Measurements from ENCODE around the gene CEP350.
"Not testable (repeated sequence)": the region's sequence is repeated elsewhere in the genome, so short reads cannot be mapped to it uniquely, and the experiment has no call there.

CEP350 gene

DNA sequence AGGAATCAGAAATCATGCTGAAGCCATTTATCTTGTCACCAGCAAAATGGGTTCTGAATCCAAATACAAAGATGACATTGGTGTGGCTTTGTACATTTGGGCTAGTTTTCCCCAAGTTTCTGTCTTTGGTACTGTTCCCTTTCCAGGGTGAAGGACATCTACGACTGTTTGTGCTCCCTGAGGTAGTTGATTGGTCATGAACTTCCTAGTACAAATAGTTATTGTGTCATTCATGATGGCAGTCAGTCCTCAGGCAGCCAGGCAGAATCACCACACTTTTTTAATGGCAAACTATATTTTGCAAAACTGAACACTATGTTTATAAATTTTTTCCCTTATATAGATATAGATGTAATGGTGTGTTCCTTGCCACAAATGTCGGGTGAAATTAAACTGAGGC is 46.0 kb downstream of the CEP350 start:
- H3K4me1 ChIP-seq (ENCODE audit: insufficient read depth, low read length, poor library complexity, severe bottlenecking), result no peaks in the 10 kb centered on the region
- TF ChIP-seq, protein P1, sequence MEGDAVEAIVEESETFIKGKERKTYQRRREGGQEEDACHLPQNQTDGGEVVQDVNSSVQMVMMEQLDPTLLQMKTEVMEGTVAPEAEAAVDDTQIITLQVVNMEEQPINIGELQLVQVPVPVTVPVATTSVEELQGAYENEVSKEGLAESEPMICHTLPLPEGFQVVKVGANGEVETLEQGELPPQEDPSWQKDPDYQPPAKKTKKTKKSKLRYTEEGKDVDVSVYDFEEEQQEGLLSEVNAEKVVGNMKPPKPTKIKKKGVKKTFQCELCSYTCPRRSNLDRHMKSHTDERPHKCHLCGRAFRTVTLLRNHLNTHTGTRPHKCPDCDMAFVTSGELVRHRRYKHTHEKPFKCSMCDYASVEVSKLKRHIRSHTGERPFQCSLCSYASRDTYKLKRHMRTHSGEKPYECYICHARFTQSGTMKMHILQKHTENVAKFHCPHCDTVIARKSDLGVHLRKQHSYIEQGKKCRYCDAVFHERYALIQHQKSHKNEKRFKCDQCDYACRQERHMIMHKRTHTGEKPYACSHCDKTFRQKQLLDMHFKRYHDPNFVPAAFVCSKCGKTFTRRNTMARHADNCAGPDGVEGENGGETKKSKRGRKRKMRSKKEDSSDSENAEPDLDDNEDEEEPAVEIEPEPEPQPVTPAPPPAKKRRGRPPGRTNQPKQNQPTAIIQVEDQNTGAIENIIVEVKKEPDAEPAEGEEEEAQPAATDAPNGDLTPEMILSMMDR (conservative IDR thresholded peaks at IDR 0.05; ENCODE audit: low read length), result no peak
- TF ChIP-seq EZH2phosphoT487 (IDR thresholded peaks at IDR 0.05; ENCODE audit: borderline replicate concordance), result no peak
- no peak overlapping the region for H2AFZ ChIP-seq (ENCODE audit: low read length)
- no peaks in the 10 kb centered on the region for H3K27me3 ChIP-seq (ENCODE audit: insufficient read depth, low read length, poor library complexity, severe bottlenecking)
- no peaks in the 10 kb centered on the region for H3F3A ChIP-seq (ENCODE audit: low read depth)
- no peaks in the 10 kb centered on the region for H3K9me3 ChIP-seq (ENCODE audit: insufficient read depth, low read depth, low read length)
- H3K4me2 ChIP-seq (ENCODE audit: low read depth, low read length, poor library complexity, severe bottlenecking), result no peak overlapping the region
- peaks cover 11% of the 10 kb centered on the region for H3K79me2 ChIP-seq (ENCODE audit: insufficient read depth, low read length)
- peaks cover 64% of the 10 kb centered on the region for H3K36me3 ChIP-seq (ENCODE audit: insufficient read depth, low read length)
- H3K9me2 ChIP-seq (replicated peaks; ENCODE audit: low read depth, low read length), result no peaks in the 10 kb centered on the region
- no peak overlapping the region for H3K4me3 ChIP-seq (ENCODE audit: low read length, poor library complexity, severe bottlenecking)
- no peak overlapping the region for H3K9ac ChIP-seq (ENCODE audit: low read depth, low read length, poor library complexity, severe bottlenecking)
- H4K20me1 ChIP-seq (ENCODE audit: insufficient read depth, low read length, poor library complexity, severe bottlenecking), result no peaks in the 10 kb centered on the region

DNA sequence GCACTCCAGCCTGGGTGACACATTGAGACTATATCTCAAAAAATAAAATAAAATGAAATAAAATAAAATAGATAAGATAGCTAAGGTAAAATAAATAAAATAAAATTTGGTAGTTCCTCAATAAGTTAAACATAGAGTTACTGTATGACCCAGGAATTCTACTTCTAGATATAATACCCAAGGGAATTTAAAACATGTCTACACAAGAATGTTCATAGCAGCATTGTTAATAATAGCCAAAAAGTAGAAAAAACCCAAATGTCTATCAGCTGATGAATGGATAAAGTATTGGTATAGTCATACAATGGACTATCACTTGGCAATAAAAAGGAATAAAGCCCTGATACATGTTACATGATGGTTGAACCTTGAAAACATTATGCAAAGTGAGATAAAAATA is 47.8 kb downstream of the CEP350 start:
- Histone ChIP-seq H3K79me2 (ENCODE audit: insufficient read depth, low read length) (peaks cover 11% of the 10 kb centered on the region), H2AFZ (ENCODE audit: low read length) (no peak overlapping the region), H3K27me3 (ENCODE audit: insufficient read depth, low read length, poor library complexity, severe bottlenecking) (no peaks in the 10 kb centered on the region), H3K9ac (ENCODE audit: low read depth, low read length, poor library complexity, severe bottlenecking) (no peak overlapping the region), H3K36me3 (ENCODE audit: insufficient read depth, low read length) (peaks cover 61% of the 10 kb centered on the region; the same call in 1 of the 2 replicates), H3F3A (ENCODE audit: low read depth) (no peaks in the 10 kb centered on the region), H3K4me1 (ENCODE audit: insufficient read depth, low read length, poor library complexity, severe bottlenecking) (no peaks in the 10 kb centered on the region), H4K20me1 (ENCODE audit: insufficient read depth, low read length, poor library complexity, severe bottlenecking) (no peaks in the 10 kb centered on the region), H3K9me3 (ENCODE audit: insufficient read depth, low read depth, low read length) (no peaks in the 10 kb centered on the region), H3K4me2 (ENCODE audit: low read depth, low read length, poor library complexity, severe bottlenecking) (no peak overlapping the region), H3K4me3 (ENCODE audit: low read length, poor library complexity, severe bottlenecking) (no peak overlapping the region), H3K9me2 (replicated peaks; ENCODE audit: low read depth, low read length) (no peaks in the 10 kb centered on the region)
- TF ChIP-seq, protein P1 (conservative IDR thresholded peaks at IDR 0.05; ENCODE audit: low read length), result no peak
- TF ChIP-seq EZH2phosphoT487 (IDR thresholded peaks at IDR 0.05; ENCODE audit: borderline replicate concordance), result no peak

DNA sequence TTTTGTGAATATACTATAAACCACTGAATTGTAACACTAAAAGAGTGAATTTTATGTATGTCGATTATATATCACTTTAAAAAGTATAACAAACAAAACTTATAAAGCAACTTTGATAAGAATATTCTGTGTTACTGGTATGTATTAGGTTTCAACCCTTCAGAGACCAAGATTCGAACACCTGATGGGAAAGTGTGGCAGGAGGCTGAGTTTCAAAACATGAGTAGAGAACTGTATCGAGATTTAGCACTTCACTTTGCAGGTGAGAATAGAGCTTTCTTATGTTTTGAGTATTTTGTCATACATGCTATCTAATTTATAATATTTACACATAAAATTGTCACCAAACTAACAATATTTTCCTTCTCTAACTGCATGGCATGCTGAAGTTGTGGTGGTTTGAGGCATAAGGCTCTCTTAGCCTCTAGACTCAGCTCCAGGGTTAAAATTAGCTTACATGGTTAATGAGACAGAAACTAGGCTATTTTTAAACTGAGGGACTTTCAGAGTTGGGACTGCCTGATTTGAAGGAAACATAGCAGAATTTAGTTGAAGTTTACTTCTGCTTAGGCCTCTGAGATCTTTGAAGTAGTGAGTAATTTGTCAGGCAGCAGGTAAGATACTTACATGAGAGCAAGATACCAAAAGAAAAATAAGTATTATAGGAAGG is 48.6 kb downstream of the CEP350 start:
- H3K36me3 ChIP-seq (ENCODE audit: insufficient read depth, low read length), result peaks cover 59% of the 10 kb centered on the region; the same call in 1 of the 2 replicates
- no peaks in the 10 kb centered on the region for H3F3A ChIP-seq (ENCODE audit: low read depth)
- H4K20me1 ChIP-seq (ENCODE audit: insufficient read depth, low read length, poor library complexity, severe bottlenecking), result no peaks in the 10 kb centered on the region
- no peak overlapping the region for H2AFZ ChIP-seq (ENCODE audit: low read length)
- no peak overlapping the region for H3K9ac ChIP-seq (ENCODE audit: low read depth, low read length, poor library complexity, severe bottlenecking)
- no peaks in the 10 kb centered on the region for H3K27me3 ChIP-seq (ENCODE audit: insufficient read depth, low read length, poor library complexity, severe bottlenecking)
- no peaks in the 10 kb centered on the region for H3K9me2 ChIP-seq (replicated peaks; ENCODE audit: low read depth, low read length)
- H3K4me2 ChIP-seq (ENCODE audit: low read depth, low read length, poor library complexity, severe bottlenecking), result no peak overlapping the region
- TF ChIP-seq EZH2phosphoT487 (IDR thresholded peaks at IDR 0.05; ENCODE audit: borderline replicate concordance), result no peak
- TF ChIP-seq, protein P1 (conservative IDR thresholded peaks at IDR 0.05; ENCODE audit: low read length), result no peak
- H3K9me3 ChIP-seq (ENCODE audit: insufficient read depth, low read depth, low read length), result no peaks in the 10 kb centered on the region
- no peak overlapping the region for H3K4me3 ChIP-seq (ENCODE audit: low read length, poor library complexity, severe bottlenecking)
- no peaks in the 10 kb centered on the region for H3K4me1 ChIP-seq (ENCODE audit: insufficient read depth, low read length, poor library complexity, severe bottlenecking)
- H3K79me2 ChIP-seq (ENCODE audit: insufficient read depth, low read length), result peaks cover 11% of the 10 kb centered on the region

DNA sequence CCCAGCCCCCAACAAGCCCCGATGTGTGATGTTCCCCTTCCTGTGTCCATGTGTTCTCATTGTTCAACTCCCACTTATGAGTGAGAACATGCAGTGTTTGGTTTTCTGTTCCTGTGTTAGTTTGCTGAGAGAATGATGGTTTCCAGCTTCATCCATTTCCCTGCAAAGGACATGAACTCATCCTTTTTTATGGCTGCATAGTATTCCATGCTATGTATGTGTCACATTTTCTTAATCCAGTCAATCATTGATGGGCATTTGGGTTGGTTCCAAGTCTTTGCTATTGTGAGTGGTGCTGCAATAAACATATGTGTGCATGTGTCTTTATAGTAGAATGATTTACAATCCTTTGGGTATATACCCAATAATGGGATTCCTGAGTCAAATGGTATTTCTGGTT is 52.2 kb downstream of the CEP350 start:
- not testable (repeated sequence) for H3K27me3 ChIP-seq (ENCODE audit: insufficient read depth, low read length, poor library complexity, severe bottlenecking); H3K79me2 ChIP-seq (ENCODE audit: insufficient read depth, low read length); H3K4me3 ChIP-seq (ENCODE audit: low read length, poor library complexity, severe bottlenecking); H4K20me1 ChIP-seq (ENCODE audit: insufficient read depth, low read length, poor library complexity, severe bottlenecking); H3K4me2 ChIP-seq (ENCODE audit: low read depth, low read length, poor library complexity, severe bottlenecking); H3K9ac ChIP-seq (ENCODE audit: low read depth, low read length, poor library complexity, severe bottlenecking); H3F3A ChIP-seq (ENCODE audit: low read depth); H3K9me3 ChIP-seq (ENCODE audit: insufficient read depth, low read depth, low read length); H3K9me2 ChIP-seq (replicated peaks; ENCODE audit: low read depth, low read length); H2AFZ ChIP-seq (ENCODE audit: low read length); H3K4me1 ChIP-seq (ENCODE audit: insufficient read depth, low read length, poor library complexity, severe bottlenecking)
- H3K36me3 ChIP-seq (ENCODE audit: insufficient read depth, low read length), result peaks cover 45% of the 10 kb centered on the region; the same call in 1 of the 2 replicates
